ENCODE results near the gene TPSD1.
A peak's percentile ranks its signal among the peaks of the same experiment; 100 is the strongest.

The TPSD1 gene

GRCh38 chr16:1301562-1301961, 45.7 kb downstream of the TPSD1 start:
- no peak for DNase-seq

- no peak for DNase-seq
Observed at GRCh38 chr16:1305823-1306222, 50.0 kb downstream of the TPSD1 start.

- DNase-seq: no peak
Observed at GRCh38 chr16:1306334-1306733, 50.5 kb downstream of the TPSD1 start.

GRCh38 chr16:1308036-1308976, 52.4 kb downstream of the TPSD1 start:
- peak; percentile 63 for DNase-seq
